NCI-H1092 treated with DMSO at 0.1 percent for 48 hours (cell line): Measurements from ENCODE around the gene MORN5.
A peak's percentile ranks its signal among the peaks of the same experiment; 100 is the strongest.

Source experiments
- DNase-seq: peaks from one replicate; lab custom pipeline; 2025; lab: John Stamatoyannopoulos, UW

MORN5 gene

DNA sequence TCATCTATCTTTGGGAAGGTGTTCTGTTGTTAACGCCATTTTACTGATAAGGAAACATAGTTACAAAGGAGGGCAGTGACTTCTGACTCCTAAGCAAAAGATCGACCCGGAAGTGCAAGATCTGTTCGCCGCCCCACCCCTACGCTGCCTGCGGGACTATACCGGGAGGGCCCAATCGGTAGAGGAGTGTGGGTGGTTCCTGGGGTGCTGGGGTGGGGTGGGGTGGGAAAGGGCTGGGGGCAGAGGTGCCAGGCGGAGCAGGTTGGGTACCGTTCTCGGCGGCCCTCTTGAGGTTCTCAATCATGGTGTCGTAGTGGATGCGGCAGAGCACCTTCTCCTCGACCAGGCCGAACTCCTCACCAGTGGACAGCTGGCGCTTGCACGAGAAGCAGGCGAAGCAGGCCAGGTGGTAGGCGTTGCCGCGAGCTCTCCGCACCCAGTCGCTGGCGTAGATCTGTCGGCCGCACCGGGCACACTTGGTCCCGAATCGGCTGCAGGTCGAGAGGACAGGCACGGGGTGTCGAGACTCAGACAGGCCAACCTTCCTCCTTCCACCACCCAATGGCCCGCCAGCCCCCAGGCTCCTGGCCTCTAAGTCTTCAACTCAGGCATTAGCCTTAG, 57.2 kb downstream of the MORN5 start:
- no peak for DNase-seq

- DNase-seq, result no peak
These were observed 57.9 kb downstream of the MORN5 start for GRCh38 chr9:122217640-122218039.

DNA sequence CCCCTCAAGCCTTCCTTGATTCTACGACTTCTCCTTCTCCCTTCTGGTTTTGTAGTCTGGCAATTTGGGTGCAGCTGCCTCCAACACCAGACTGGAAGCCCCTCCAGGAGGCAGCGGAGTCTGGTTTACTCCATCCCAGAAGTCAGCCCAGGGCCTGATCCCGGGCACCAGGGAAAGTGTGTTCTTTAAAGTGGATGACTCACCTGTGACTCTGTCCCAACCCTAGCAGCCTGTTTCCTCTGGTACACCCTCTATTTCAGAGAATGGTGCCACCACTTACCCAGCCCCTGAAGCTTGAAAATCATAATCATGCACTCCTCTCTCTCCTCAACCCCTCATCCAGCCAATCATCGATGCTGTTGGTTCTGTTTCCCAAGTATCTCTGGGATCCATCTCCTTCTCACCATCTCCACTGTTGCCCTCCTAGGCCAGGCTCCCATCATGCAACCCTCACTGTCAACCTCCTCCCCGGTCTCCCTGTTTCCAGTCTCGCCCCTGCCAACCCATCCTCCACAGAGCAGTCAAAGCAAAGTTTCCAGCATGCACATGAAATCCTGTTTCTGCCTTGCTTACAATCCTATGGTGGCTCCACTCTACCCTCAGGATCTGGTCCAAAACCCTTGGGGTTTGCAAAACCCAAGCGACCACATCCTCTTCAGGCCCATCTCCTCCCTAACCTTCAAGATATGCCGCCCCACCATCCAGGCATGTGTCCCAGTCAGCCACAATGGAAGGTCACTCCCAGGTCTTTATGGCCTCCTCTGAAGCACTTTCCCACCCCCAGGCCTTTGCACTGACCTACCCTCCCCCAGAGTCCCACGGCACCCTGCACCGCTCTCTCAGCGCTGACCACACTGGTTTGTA, 58.6 kb downstream of the MORN5 start:
- DNase-seq, result no peak

- no peak for DNase-seq
These were observed 59.5 kb downstream of the MORN5 start for GRCh38 chr9:122218935-122219855.

GRCh38 chr9:122219856-122220672, 60.4 kb downstream of the MORN5 start:
- no peak for DNase-seq

DNA sequence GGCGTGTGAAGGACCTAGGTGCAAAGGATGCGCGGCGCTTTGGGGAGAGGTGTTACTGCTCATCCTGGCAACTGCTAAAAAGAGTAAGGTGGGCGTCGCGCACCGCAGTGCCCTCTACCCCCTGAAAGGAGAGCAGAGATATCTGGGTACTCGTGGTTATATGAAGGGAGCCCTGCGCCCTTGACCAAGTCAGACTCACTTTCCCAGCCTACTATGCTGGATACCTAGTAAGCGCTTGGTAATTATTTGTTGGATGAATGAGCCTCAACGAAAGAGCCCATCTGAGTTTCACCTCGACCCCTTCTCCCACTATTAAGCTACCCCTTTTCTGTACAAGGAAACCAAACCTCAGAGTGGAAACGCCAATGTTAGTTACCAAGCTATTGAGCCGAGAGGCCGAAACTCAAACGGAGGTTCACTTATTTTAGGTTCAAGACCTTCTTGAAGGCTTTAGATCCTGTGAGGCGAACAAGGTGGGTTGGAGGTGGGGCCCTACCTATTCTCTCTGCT, 61.0 kb downstream of the MORN5 start:
- DNase-seq, result no peak

DNA sequence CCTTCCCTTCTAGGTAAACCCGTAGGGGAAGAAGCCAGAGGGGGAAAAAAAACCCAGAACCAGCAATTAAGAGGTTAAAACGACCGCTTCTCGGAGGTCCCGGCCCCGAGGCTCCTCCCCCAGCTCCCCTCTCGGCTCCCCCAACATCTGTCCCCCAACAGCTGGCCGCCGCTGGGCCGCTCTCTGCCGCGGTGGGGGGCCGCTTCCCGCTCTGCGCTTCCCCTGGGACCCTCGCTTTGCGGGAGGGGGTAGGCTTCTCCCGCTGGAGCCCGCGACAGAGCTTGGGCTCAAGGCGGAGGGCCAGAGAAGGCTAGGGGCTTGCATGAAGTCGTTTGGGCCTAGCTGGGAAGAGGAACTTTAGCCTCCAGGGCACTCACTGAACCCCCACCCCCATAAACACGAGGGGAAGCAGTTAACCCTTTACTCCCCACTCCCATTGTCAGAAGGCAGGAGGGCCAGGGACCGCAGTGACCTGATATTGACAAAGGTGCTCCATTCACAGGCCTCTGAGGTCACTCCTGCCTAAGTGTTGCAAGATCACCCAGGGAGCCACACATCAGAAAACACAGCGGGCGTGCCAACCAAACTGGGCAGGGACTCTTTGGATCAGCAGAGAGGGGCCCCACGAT, 61.6 kb downstream of the MORN5 start:
- no peak for DNase-seq

DNA sequence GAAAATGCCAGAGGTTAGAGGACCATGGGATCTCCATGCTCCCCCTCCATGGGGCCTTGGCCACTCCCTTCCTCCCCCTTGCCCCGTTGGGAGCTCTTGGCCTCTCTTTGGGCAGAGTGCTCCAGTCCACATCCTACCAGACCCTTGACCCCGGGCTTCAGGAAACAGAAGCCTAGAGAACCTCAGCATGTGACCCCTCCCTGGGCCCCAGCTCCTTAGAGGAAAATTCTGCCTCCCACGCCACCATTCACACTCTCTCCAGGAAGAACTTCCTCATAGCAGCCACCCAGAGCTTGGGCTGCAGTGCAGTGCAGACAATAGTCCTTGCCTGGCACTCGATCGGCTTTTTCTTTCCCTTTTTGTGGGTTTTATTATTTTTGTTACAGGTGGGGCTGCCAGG, 63.1 kb downstream of the MORN5 start:
- DNase-seq, result no peak

DNA sequence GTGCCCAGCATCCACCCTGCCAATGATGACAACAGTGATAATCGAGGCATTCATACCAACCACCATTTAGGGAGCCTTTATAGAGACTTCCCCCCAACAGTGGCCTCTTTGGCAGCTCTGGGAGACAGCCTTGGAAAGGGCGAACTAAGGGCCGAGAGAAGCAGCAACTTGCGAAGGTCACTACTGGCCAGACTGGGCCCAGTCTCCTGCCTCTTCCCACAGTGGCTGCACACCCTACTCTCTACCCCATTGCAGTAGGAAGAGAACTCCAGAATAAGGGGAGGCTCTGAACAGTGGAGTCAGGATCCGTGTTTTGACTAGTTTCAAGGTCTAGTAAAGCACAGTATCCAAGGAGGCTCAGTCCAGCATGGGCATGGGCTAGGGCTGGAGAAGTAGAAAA, 63.7 kb downstream of the MORN5 start:
- DNase-seq, result no peak

DNA sequence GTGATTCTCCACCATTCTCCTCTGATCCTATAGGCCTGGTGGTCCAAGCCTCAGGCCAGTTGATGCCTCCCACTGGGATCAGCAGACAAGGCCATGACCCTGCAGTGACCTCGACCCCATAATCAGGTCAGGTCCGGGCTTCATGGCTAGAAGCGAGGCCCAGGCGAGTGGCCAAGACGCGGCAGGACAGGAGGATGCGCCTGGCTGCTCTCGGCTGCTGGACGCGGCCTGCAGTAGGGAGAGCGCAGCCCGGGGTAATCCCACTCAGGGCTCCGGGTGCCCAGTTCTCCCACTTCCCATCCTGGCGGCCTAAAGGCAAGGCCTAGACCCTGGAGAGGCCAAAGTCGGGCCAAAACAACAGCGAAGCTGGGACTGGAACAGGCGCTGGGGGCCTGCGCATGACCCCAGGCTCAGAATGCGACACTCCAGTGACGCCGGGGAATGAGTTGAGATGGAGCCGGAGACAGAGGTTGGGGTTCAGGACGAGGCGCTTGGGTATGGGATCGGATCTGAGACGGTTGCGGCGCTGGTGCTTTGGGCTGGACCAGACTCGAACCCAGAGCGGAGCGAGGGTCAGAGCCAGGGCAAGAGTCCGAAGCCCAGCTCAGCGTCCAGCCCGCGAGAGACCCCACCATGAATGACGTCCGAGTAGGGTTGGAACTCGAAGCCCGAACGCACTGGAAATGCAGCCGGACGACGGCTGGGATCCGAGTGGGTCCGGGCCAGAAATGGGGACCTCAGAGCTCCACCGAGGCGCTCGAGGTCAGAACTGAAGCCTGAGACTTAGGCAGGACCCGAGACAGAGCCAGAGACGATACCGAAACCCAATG, 65.8 kb downstream of the MORN5 start:
- no peak for DNase-seq

- DNase-seq, result no peak
These were observed 66.5 kb downstream of the MORN5 start for GRCh38 chr9:122226142-122226757.

DNA sequence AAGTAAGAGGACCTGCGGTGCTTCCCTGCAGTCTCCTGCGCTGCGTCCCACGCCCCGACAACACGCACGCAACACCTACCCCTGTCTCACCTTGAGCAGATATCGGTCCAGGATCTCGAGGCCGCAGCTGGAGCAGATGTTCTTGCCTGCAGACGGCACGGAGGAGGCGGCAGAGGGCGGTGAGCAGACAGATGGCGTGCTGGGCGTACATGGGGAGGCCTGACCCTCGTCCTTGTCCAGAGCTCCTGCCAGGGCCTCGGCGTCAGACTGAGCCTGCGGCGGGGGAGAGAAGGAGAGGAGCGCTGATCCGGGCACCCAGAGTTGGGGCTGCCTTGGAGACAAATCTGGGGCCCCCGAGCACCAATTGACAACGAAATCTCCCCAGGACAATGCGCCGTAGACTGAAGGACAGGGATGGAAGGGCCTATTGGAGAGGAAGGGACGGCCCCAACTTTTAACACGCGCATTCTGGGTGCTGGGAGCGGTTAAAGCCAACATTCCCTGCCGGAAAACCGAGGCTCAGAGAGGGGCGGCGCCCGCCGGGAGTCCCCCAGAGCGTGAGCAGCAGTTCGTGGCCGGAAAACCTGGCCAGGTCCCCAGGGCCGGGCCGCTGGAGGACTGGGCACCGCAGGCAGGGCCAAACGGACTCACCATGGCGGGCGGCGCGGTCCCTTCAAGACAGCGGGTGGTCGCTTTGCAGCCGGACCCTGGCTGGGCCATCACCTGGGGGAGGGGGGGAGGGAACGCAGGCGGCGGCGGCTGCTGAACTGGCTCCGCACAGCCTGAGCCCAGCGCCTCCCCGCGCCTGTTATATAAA, 67.3 kb downstream of the MORN5 start:
- DNase-seq, result no peak

- DNase-seq, result peak; percentile 4
These were observed 67.8 kb downstream of the MORN5 start for GRCh38 chr9:122227575-122227900.

GRCh38 chr9:122228191-122228567, 68.5 kb downstream of the MORN5 start:
- peak; percentile 6 for DNase-seq

- peak; percentile 4 for DNase-seq
These were observed 69.1 kb downstream of the MORN5 start, which contains the start of gene LHX6 for GRCh38 chr9:122228568-122229484. Gene LHX6 (minus strand): TSS chr9:122228957. CDS start chr9:122228740, 217 bp downstream.

GRCh38 chr9:122229485-122229837, 69.8 kb downstream of the MORN5 start:
- no peak for DNase-seq

DNA sequence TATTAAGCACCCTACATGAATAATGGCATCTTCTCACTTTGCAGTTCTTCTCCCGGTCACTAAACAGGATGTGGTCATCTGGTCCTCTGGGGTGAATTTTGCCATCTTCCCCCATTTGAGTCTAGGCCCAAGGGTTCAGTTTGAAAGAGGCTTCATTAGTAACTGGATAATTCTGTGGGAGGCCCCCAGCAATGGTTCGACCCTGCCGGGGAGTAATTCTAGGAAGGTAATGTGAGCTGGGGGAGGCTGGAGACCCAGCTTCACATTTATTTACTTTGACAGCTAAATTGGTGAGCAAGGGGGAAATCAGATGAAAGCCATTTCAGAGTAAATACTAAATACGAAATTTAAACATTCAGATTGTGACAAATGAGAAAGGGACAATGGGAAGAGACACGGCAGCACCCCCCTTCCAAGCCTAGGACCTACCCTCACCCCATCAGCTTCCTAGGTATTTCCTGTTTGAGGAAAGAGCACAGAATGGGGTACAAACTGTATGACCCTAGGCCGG, 73.1 kb downstream of the MORN5 start:
- DNase-seq, result no peak
